AG09319 (cell line): ENCODE data around the gene CDH22.

ENCODE experiments used
- DNase-seq: peaks from one replicate; pipeline ENCODE4 v3.0.0-alpha.2; 2010; ENCODE audit warnings: low read depth; ENCODE audit errors: extremely low read depth
- TF ChIP-seq, protein P1 (sequence below): IDR thresholded peaks from 2 replicates; pipeline ENCODE4 v1.5.1; 2011; ENCODE audit warnings: low read depth, mild to moderate bottlenecking, inconsistent platforms, low read length, moderate library complexity

The CDH22 gene

DNA sequence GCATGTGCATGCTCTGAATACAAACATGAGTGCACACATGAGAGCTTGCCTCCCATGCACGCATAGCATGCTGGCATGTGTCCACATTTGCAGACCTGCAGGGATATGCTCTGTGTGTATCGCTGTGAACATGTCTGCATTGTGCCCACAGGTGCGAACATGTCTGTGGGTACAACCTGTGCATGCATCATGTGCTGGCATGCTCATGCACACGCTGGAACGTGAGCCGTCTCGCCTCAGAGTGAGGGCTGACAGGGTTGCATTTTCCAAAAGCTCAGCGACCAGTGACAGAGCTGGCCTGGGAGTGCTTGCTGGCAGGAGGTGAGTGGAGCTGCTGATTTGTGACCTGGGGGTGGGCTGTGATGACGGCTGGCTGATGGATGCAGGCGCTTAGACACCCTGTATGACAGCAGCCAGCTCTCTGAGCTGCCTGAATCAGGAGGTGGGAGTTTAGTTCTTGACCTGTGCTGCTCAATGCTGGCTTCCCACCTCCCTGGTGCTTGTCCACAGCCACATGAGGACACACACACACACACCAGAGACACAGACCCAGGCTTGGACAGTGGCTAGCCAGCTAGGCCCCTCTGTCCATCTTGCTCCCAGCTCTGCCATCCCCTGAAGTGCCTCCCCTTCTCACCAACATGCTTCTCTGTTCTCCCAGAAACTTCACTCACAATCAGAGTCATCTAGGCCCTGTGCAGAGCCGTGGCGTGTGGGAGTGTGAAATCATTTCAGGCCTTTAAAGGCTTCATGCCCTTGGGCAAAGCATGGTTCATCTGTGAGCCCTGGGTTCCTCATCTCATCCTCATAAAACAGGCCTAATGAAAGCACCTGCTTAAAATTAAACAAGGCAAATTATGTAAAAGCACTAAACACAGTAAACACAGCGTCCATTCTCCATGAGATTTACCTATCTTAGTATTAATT lies 138.8 kb downstream of the CDH22 start:
- no peak for DNase-seq
- TF ChIP-seq, protein P1, sequence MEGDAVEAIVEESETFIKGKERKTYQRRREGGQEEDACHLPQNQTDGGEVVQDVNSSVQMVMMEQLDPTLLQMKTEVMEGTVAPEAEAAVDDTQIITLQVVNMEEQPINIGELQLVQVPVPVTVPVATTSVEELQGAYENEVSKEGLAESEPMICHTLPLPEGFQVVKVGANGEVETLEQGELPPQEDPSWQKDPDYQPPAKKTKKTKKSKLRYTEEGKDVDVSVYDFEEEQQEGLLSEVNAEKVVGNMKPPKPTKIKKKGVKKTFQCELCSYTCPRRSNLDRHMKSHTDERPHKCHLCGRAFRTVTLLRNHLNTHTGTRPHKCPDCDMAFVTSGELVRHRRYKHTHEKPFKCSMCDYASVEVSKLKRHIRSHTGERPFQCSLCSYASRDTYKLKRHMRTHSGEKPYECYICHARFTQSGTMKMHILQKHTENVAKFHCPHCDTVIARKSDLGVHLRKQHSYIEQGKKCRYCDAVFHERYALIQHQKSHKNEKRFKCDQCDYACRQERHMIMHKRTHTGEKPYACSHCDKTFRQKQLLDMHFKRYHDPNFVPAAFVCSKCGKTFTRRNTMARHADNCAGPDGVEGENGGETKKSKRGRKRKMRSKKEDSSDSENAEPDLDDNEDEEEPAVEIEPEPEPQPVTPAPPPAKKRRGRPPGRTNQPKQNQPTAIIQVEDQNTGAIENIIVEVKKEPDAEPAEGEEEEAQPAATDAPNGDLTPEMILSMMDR = no peak

DNA sequence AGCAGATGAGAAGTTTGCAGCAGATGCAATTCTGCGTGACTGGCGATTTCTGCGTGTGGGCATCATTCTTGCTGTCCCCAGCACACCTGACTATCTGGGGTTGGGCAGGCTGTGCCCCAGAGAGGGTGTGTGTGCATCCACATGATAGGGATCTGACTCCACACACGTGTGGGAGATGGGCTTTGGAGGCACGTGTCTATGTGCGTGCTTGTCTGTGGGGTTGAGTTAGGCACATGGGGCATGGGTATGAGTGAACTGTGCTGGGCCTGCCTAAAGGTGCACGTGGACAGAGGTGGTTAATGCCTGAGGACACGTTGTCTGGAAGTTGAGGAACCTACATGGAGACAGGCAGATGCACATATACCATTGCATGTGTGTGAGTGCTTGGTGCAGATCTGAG lies 139.9 kb downstream of the CDH22 start:
- DNase-seq = no peak
- TF ChIP-seq, protein P1 = no peak

DNA sequence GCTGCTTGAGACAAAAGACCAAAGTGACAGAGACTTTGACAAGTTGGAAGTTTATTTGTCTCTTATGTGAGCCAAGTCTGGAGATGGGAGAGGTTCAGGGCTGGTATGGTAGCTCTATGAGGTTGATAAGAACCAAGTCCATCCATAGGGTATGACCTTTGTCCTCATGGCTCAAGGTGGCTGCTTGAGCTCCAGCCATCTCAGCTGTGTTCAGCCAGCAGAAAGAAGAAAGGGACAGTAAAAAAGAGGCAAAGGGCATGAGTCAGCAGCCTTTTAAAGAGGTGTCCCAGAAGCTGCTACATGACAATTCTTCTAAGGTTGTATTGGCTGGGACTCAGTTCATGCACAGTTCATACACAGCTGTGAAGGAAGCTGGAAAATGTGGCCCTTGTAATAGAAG lies 141.2 kb downstream of the CDH22 start:
- DNase-seq = no peak
- TF ChIP-seq, protein P1 = no peak

DNA sequence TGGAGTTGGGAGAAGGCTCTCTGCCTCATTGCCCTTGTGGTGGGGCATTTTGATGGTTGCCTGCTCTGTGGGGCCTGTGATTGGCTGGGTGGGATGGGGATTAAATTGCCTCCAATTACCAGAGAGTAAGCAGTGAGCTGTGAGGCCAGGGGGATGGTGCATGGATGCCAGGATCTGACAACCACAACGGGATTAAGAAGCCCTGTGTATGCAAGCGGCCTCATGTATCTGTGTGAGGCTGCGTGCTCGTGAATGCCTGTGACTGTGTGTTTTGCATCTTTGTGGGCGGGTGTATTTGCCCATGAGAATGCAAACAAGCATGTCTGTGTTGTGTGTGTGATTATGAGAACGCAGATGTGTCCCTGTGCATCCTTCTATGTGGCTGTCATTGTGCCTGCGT lies 144.0 kb downstream of the CDH22 start:
- no peak for DNase-seq
- TF ChIP-seq, protein P1 = no peak

DNA sequence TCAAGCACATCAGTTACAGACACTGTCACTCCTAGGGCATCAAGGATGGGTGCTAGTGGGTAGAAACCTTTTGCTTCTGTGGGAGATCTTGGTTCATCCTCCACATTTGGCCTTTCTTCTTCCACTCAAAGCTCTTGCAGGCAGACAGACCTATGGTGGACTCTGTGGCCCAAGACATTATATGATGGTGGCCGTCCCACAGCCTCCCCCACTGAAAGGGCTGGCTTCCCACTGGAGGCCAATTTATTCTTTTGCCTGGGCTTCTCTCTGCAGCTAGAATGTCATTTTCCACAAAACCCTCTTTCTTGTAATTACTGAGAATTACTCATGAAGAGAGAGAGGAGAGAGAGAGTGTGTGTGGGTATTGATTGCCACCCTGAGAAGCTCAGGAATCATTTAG lies 146.4 kb downstream of the CDH22 start:
- DNase-seq = no peak
- TF ChIP-seq, protein P1 = no peak

DNA sequence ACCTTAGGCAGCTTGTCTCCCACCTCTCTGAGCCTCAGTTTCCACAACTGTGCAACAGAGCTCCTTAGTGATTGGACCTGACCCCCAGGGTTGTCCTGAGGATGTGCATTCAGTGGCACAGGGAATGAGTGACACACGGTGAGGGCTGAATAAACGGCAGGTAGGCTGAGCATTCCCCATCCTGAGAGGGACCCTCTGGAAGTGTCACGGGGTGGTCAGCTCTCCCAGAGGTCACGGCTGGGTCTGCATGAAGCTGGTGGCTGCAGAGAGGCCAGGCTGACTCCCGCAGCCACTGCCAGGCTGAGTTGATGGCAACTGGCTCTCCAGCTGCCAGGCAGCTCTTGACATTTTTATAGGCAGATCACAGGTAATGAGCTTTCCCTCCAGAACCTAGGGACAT lies 147.6 kb downstream of the CDH22 start:
- TF ChIP-seq, protein P1 = no peak
- DNase-seq = no peak

DNA sequence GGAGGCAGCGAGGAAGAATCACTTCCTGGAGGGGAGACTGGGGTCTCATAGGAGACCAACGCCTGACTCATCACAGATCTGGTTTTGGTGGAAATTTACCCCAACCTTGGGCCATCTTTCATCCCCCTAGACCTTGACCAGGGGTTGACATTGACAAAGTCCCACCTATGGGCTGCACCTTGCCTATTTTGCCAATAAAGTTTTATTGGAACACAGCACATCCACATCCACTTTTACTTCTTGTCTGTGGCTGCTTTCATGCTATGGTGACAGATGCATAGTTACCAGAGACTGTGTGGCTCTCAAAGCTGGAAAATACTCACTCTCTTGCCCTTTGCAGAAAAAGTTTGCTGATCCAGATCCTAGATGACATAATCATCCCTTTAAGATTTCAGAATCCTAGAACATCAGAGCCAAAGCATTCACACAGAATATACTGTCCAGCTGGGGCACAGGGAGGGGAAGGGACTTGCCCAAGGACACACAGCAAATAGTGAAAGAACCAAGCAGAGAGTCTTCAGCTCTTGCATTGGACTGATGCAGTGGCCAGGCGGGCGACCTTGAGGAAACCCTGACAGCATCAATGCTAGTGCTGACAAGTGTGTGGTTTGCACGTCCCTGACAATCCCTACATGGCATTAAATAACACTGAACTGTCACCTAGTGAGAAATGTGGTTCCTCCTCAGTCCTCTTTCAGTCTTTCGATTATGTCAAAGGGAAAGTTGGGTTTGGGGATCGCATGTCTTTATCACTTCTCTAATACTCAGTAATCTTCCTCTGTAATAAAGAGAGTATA lies 149.0 kb downstream of the CDH22 start:
- TF ChIP-seq, protein P1 = no peak

More for the DNA sequence above, 149.0 kb downstream of the CDH22 start:
- DNase-seq = no peak
